HepG2 (cell line): Measurements from ENCODE around the gene NXPH4. TPM values are rescaled to one million over a fixed set of nuclear protein-coding genes. Genes with fewer than 3 reads are reported as not detected.

Experiments used
- CBX2 ChIP-seq, 2 experiments: fragments of 200-600 bp in 1 of 2; sonication (generic); formaldehyde crosslinking in 1 of 2; IDR thresholded peaks; 2 replicates each; pipeline versions ENCODE4 v1.7.0 to v1.8.1; 2018 to 2022; ENCODE audit warnings: low read depth in 2 of 2, low read length in 1 of 2, mild to moderate bottlenecking in 1 of 2, missing genetic modification reagents in 1 of 2
- EZH2 ChIP-seq: conservative IDR thresholded peaks from 2 replicates; pipeline ENCODE4 v1.6.1; 2012; ENCODE audit warnings: mild to moderate bottlenecking, low read depth, low read length, moderate library complexity
- IKZF4 ChIP-seq: sonication (generic); formaldehyde crosslinking; IDR thresholded peaks from 2 replicates; pipeline ENCODE4 v1.5.1; 2020; ENCODE audit warnings: borderline replicate concordance, mild to moderate bottlenecking, low read depth, missing genetic modification reagents; ENCODE audit errors: not compliant biosample characterization
- MBNL3 ChIP-seq: fragments of 250-450 bp; sonication (Bioruptor Pico); conservative IDR thresholded peaks from 2 replicates; pipeline ENCODE4 v1.8.0; 2022; ENCODE audit warnings: mild to moderate bottlenecking, inconsistent platforms
- NFAT5 ChIP-seq: sonication (generic); formaldehyde crosslinking; IDR thresholded peaks from 2 replicates; pipeline ENCODE4 v1.4.0; 2020; ENCODE audit warnings: missing genetic modification reagents
- POLR2A ChIP-seq, 2 experiments: IDR thresholded peaks; 2 replicates each; pipeline ENCODE4 v1.6.1; 2011; ENCODE audit warnings: low read depth in 2 of 2, low read length in 2 of 2, mild to moderate bottlenecking in 1 of 2, moderate library complexity in 1 of 2; ENCODE audit not compliant: insufficient read depth in 1 of 2
- REST ChIP-seq, 2 experiments: IDR thresholded peaks; 2 replicates each; pipeline ENCODE4 v1.6.1; 2011 to 2012; ENCODE audit warnings: low read length in 2 of 2, borderline replicate concordance in 1 of 2, low read depth in 1 of 2, mild to moderate bottlenecking in 1 of 2, moderate library complexity in 1 of 2
- UBTF ChIP-seq: sonication (generic); formaldehyde crosslinking; IDR thresholded peaks from 2 replicates; pipeline ENCODE4 v1.4.0; 2020; ENCODE audit warnings: mild to moderate bottlenecking, missing genetic modification reagents
- ZKSCAN5 ChIP-seq: sonication (generic); formaldehyde crosslinking; IDR thresholded peaks from 2 replicates; pipeline ENCODE4 v1.5.1; 2020; ENCODE audit warnings: mild to moderate bottlenecking, missing genetic modification reagents
- ZNF230 ChIP-seq: sonication (generic); formaldehyde crosslinking; IDR thresholded peaks from 2 replicates; pipeline ENCODE4 v1.4.0; 2020; ENCODE audit warnings: mild to moderate bottlenecking, missing genetic modification reagents
- ZNF317 ChIP-seq: sonication (generic); formaldehyde crosslinking; IDR thresholded peaks from 2 replicates; pipeline ENCODE4 v1.5.0; 2020; ENCODE audit warnings: mild to moderate bottlenecking, missing genetic modification reagents
- ZNF333 ChIP-seq: sonication (generic); formaldehyde crosslinking; IDR thresholded peaks from 2 replicates; pipeline ENCODE4 v1.4.0; 2020; ENCODE audit warnings: mild to moderate bottlenecking, missing genetic modification reagents, borderline replicate concordance
- ZNF567 ChIP-seq: sonication (generic); formaldehyde crosslinking; IDR thresholded peaks from 2 replicates; pipeline ENCODE4 v1.8.1; 2023; ENCODE audit warnings: mild to moderate bottlenecking, missing genetic modification reagents, borderline replicate concordance
- ZNF788 ChIP-seq: sonication (generic); formaldehyde crosslinking; IDR thresholded peaks from 2 replicates; pipeline ENCODE4 v1.5.0; 2020; ENCODE audit warnings: mild to moderate bottlenecking, missing genetic modification reagents, borderline replicate concordance
- polyA plus RNA-seq, 8 experiments: library from polyadenylated mRNA; depleted of rRNA in 3 of 8; stranded (reverse) in 7 of 8; unstranded in 1 of 8; fragments of >200 nt; fragmentation: Illumina TruSeq in 4 of 8; extraction: Trizol in 4 of 8; gene quantifications; 2 replicates each; pipeline versions ENCODE4 v1.2.1 to v1.2.3, GENCODE V29; 2011 to 2016; ENCODE audit warnings: low read depth in 4 of 8, missing spikeins in 1 of 8, mixed read lengths in 1 of 8; ENCODE audit not compliant: insufficient read depth in 1 of 8
- total RNA-seq, 5 experiments: library from RNA; depleted of rRNA; stranded (reverse); fragments of >200 nt; fragmentation: Illumina TruSeq; extraction: Trizol; gene quantifications; 2 replicates each; pipeline ENCODE4 v1.2.3, GENCODE V29; 2016; ENCODE audit warnings: low read depth in 1 of 5
- TF ChIP-seq, protein P1 (sequence below): IDR thresholded peaks from 2 replicates; pipeline ENCODE4 v1.6.1; 2016

Gene NXPH4
- total and polyA plus RNA-seq, 2 of the 13 experiments (the other 11 are each of a cell fraction or from before 2014, with no cell fraction given), result 0.13 TPM; not detected in 1

DNA sequence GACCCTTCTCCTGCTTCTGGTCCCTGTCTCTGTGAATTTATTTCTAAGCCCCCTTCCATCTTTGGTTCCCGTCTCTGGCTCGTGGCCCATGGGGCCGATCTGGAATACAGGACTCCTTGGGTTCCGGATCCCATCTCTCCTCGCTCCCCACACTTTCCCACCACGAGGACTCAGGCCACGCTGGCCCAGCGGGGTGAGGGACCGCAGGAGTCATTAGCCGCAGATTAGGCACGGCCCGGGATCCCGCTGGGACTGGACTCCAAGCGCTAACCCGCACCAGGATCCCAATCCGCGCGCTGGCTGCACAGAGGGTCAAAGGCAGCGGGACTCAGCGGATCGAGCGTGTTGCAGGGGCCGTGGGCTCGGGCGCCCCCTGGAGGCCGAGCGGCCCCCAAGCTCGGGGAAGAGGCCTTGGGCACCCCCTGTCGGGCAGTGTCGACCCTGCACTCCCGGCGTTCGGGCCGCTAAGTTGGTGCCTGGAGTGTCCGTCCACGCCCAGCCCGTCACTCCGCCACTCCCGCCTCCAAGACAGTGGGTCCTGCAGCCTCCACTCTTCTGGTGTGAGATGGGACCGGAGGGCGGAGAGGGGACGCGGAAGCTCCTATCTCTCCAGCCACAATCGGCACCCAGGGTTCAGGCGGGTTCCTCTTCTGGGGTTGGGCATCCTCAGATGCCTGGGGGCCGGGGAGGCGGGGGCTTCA lies 22.4 kb downstream of the NXPH4 start (continued):
- no peak for TF ChIP-seq MBNL3 (CRISPR knock-in tag)
- TF ChIP-seq ZNF333 (CRISPR knock-in tag), result peak; percentile 38; the same call in 1 of the 2 replicates
- TF ChIP-seq ZNF230 (CRISPR knock-in tag), result no peak
- peak; percentile 90; the same call in 1 of the 2 replicates for TF ChIP-seq ZNF567 (CRISPR knock-in tag)
- no peak for TF ChIP-seq CBX2 (IDR thresholded peaks at IDR 0.05; ENCODE audit: low read depth, low read length)
- TF ChIP-seq CBX2 (CRISPR knock-in tag; IDR thresholded peaks at IDR 0.05; ENCODE audit: low read depth), result 0 out of 2 replicates have a peak, but pooled peaks have one; percentile 66
- TF ChIP-seq ZNF317 (CRISPR knock-in tag), result peak; percentile 81; the same call in 1 of the 2 replicates
- no peak for TF ChIP-seq POLR2A (IDR thresholded peaks at IDR 0.05; ENCODE audit: insufficient read depth in 1 of 2, low read depth in 2 of 2, low read length in 2 of 2)
- no peak for TF ChIP-seq IKZF4 (CRISPR knock-in tag)
- TF ChIP-seq NFAT5 (CRISPR knock-in tag), result peak; percentile 13; the same call in 1 of the 2 replicates
- no peak for TF ChIP-seq REST (IDR thresholded peaks at IDR 0.05; ENCODE audit: borderline replicate concordance in 1 of 2, low read depth in 1 of 2, low read length in 2 of 2)
- no peak for TF ChIP-seq EZH2
- TF ChIP-seq UBTF (CRISPR knock-in tag), result peak; percentile 92
- peak; percentile 74; the same call in 1 of the 2 replicates for TF ChIP-seq ZNF788 (CRISPR knock-in tag)
- TF ChIP-seq, protein P1, sequence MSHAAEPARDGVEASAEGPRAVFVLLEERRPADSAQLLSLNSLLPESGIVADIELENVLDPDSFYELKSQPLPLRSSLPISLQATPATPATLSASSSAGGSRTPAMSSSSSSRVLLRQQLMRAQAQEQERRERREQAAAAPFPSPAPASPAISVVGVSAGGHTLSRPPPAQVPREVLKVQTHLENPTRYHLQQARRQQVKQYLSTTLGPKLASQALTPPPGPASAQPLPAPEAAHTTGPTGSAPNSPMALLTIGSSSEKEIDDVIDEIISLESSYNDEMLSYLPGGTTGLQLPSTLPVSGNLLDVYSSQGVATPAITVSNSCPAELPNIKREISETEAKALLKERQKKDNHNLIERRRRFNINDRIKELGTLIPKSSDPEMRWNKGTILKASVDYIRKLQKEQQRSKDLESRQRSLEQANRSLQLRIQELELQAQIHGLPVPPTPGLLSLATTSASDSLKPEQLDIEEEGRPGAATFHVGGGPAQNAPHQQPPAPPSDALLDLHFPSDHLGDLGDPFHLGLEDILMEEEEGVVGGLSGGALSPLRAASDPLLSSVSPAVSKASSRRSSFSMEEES (CRISPR knock-in tag), result no peak
- no peak for TF ChIP-seq ZKSCAN5
